ENCODE results near the gene EFHD1. TPM values are rescaled to one million over a fixed set of nuclear protein-coding genes. Genes with fewer than 3 reads are reported as not detected.

EFHD1 gene
- total and polyA plus RNA-seq, 9 of the 15 experiments (the other 6 are each of a cell fraction or from before 2014, with no cell fraction given) = 0.66 to 9.1 (median 2.0) TPM

DNA sequence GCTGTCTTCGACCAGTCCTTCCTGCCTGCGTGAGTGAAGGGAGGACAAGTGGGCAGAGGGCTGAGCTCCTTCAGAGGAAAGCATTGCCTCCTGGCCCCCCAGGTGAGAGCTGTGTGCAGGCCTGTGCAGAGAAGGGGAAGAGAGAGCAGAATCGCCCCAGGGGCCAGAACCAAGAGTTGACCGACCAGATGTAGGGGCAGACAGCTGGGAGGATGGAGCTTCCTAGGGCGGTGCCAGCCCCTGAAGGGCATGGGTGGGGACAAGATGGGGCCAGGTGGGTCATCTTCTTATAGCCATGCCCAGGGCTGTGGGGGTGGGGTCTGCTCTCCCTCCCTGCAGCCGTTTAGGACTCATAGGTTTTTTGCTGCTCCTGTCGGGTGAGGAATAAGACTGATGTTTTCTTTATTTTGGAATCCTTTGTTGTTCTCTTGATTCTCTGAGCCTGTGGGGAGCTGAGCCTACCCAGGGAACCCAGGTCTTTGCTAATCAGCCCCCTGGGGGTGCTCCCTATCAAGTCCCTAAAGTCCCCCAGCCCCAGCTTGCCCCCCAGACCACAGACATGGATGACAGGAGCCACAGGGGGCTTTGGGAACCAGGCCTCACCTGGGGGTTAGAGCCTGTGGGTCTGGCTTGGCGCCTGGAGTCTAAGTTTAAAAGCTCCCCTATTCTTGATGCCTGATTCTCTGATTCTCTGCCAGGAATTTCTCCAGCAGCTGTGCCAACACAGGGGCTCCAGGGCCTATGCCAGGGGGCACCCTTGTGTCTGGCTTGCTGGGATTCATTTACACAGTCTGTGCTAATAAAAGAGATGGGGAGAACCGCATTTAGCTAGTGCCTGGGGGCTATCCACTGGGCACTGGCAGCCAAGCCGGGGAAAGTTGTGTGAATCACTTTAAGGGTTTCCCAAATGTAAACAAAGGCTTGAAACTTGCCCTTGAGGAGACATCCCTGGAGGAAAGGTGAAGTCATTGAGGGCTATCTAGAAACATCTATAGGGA, 9.3 kb upstream of the EFHD1 start:
- POLR2A ChIA-PET = no interaction called here
- in situ Hi-C loops (cut with MboI) = loop anchor here (25.0 kb wide), 1 partner anchor 638 kb away; the partner anchor contains the start of gene ATG16L1
- TF ChIP-seq STAT6 (CRISPR knock-in tag; IDR thresholded peaks at IDR 0.05) (no peak), GTF2E2 (tag; IDR thresholded peaks at IDR 0.05) (no peak), TGIF2 (CRISPR knock-in tag; IDR thresholded peaks at IDR 0.05) (no peak), SRSF9 (IDR thresholded peaks at IDR 0.05; ENCODE audit: borderline replicate concordance, low read depth, low read length) (no peak), ZBTB7A (IDR thresholded peaks at IDR 0.05; ENCODE audit: borderline replicate concordance, control insufficient read depth, low read depth, low read length) (no peak), DMBX1 (CRISPR knock-in tag; IDR thresholded peaks at IDR 0.05; ENCODE audit: borderline replicate concordance) (no peak), MAFK (IDR thresholded peaks at IDR 0.05; ENCODE audit: low read length) (no peak), CXXC5 (CRISPR knock-in tag; IDR thresholded peaks at IDR 0.05) (no peak), E4F1 (CRISPR knock-in tag; IDR thresholded peaks at IDR 0.05; ENCODE audit: borderline replicate concordance) (no peak), TEAD1 (CRISPR knock-in tag; IDR thresholded peaks at IDR 0.05) (no peak)
- TF ChIP-seq, protein P1, sequence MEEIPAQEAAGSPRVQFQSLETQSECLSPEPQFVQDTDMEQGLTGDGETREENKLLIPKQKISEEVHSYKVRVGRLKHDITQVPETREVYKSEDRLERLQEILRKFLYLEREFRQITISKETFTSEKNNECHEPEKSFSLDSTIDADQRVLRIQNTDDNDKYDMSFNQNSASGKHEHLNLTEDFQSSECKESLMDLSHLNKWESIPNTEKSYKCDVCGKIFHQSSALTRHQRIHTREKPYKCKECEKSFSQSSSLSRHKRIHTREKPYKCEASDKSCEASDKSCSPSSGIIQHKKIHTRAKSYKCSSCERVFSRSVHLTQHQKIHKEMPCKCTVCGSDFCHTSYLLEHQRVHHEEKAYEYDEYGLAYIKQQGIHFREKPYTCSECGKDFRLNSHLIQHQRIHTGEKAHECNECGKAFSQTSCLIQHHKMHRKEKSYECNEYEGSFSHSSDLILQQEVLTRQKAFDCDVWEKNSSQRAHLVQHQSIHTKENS (CRISPR knock-in tag; IDR thresholded peaks at IDR 0.05) = no peak
- TF ChIP-seq, protein P2, sequence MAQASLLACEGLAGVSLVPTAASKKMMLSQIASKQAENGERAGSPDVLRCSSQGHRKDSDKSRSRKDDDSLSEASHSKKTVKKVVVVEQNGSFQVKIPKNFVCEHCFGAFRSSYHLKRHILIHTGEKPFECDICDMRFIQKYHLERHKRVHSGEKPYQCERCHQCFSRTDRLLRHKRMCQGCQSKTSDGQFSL (CRISPR knock-in tag; IDR thresholded peaks at IDR 0.05) = no peak
- TF ChIP-seq, protein P2 (tag; IDR thresholded peaks at IDR 0.05) = no peak

More for the DNA sequence above, 9.3 kb upstream of the EFHD1 start:
- Histone ChIP-seq H3K9me3 (replicated peaks; ENCODE audit: control insufficient read depth, insufficient read depth, low read depth, low read length) (no peaks in the 10 kb centered on the region), H3K4me1 (replicated peaks in 1 of 2; ENCODE audit: control insufficient read depth in 2 of 2, insufficient read depth in 2 of 2, low read length in 2 of 2) (no peaks in the 10 kb centered on the region), H3K27ac (ENCODE audit: extremely low read depth, low read depth, low read length) (no peak overlapping the region), H3K9ac (ENCODE audit: insufficient read depth in 1 of 2, low read depth in 2 of 2, low read length in 2 of 2) (no peak overlapping the region), H4K20me1 (replicated peaks; ENCODE audit: control insufficient read depth, insufficient read depth, low read length) (no peaks in the 10 kb centered on the region), H3K36me3 (ENCODE audit: control insufficient read depth, insufficient read depth, low read length) (no peaks in the 10 kb centered on the region), H3K4me3 (no peak overlapping the region), H3K79me2 (ENCODE audit: control insufficient read depth, insufficient read depth, low read length) (no peaks in the 10 kb centered on the region), H2AFZ (ENCODE audit: low read depth, low read length) (no peak overlapping the region), H3K9me1 (ENCODE audit: control insufficient read depth, insufficient read depth, low read length) (no peaks in the 10 kb centered on the region), H3K27me3 (ENCODE audit: control insufficient read depth in 2 of 2, insufficient read depth in 2 of 2, low read length in 2 of 2) (peaks cover 15 to 27% of the 10 kb centered on the region in 2 experiments; a peak in 3 of 5 replicates), H3K4me2 (ENCODE audit: insufficient read depth, low read length) (no peak overlapping the region)
- ATAC-seq = no peak
- no peak for FAIRE-seq
- CTCF ChIA-PET (ENCODE audit: low intra/inter-chr PET ratio) = no interaction called here
- 3% methylated on average over 10 of the region's 10 CpGs for WGBS (ENCODE audit: insufficient coverage, low coverage, missing lambda C conversion rate)
- no peak for DNase-seq (ENCODE audit: extremely low read depth in 1 of 4, low spot score in 3 of 4)
- intact Hi-C loops (cut with micrococcal nuclease) = no loop called here
- BruUV-seq (replicated peaks) = no TSS peak

Data from K562 (cell line).